Keratinocyte (primary cell): ENCODE results near the gene KRTAP1-4. TPM values are rescaled to one million over a fixed set of nuclear protein-coding genes. Genes with fewer than 3 reads are reported as not detected.

Experiments used
- DNase-seq: peaks from one replicate; pipeline ENCODE4 v3.0.0-alpha.2; 2011; ENCODE audit warnings: low read depth, missing footprints, low spot score
- FAIRE-seq: peaks from 2 replicates; lab custom pipeline; 2011; peaks lifted over from hg19 to GRCh38; lab: Jason Lieb, UNC
- H2AFZ ChIP-seq: 2 replicates; pipeline ENCODE4 v1.6.0; 2012; ENCODE audit warnings: low read length, control low read depth, inconsistent platforms; ENCODE audit not compliant: control insufficient read depth
- H3K27ac ChIP-seq: 2 replicates; pipeline ENCODE4 v1.5.1; 2011; ENCODE audit warnings: low read length; ENCODE audit not compliant: control insufficient read depth, insufficient read depth
- H3K27me3 ChIP-seq: 3 replicates; pipeline ENCODE4 v1.6.0; 2011; ENCODE audit warnings: low read length; ENCODE audit not compliant: control insufficient read depth, insufficient read depth; ENCODE audit errors: extremely low read depth
- H3K36me3 ChIP-seq, 2 experiments: 2 replicates in 1 of 2; 3 replicates in 1 of 2; pipeline ENCODE4 v1.5.1; 2011; ENCODE audit warnings: low read length in 2 of 2, mild to moderate bottlenecking in 1 of 2; ENCODE audit not compliant: control insufficient read depth in 2 of 2, insufficient read depth in 2 of 2; ENCODE audit errors: extremely low read depth in 1 of 2
- H3K4me1 ChIP-seq: 3 replicates; pipeline ENCODE4 v1.5.1; 2011; ENCODE audit warnings: low read length; ENCODE audit not compliant: control insufficient read depth, insufficient read depth; ENCODE audit errors: extremely low read depth
- H3K4me2 ChIP-seq: 3 replicates; pipeline ENCODE4 v1.6.0; 2011; ENCODE audit warnings: low read depth, low read length; ENCODE audit not compliant: control insufficient read depth, insufficient read depth; ENCODE audit errors: extremely low read depth
- H3K4me3 ChIP-seq, 3 experiments: fragments of 200-600 bp in 1 of 3; sonication (generic) in 1 of 3; 2 replicates in 2 of 3; 3 replicates in 1 of 3; pipeline ENCODE4 v1.5.1; 2011 to 2016; ENCODE audit warnings: low read length in 3 of 3, mild to moderate bottlenecking in 3 of 3, control low read depth in 2 of 3, inconsistent platforms in 1 of 3, low read depth in 1 of 3, mixed read lengths in 1 of 3, mixed run types in 1 of 3, moderate library complexity in 1 of 3; ENCODE audit not compliant: control insufficient read depth in 2 of 3, insufficient read depth in 2 of 3; ENCODE audit errors: extremely low read depth in 1 of 3
- H3K79me2 ChIP-seq: 2 replicates; pipeline ENCODE4 v1.6.0; 2012; ENCODE audit warnings: low read length; ENCODE audit not compliant: control insufficient read depth, insufficient read depth
- H3K9ac ChIP-seq: 3 replicates; pipeline ENCODE4 v1.6.0; 2011; ENCODE audit warnings: low read length; ENCODE audit not compliant: control insufficient read depth, insufficient read depth; ENCODE audit errors: extremely low read depth
- H3K9me1 ChIP-seq: 3 replicates; pipeline ENCODE4 v1.6.0; 2011; ENCODE audit warnings: low read length; ENCODE audit not compliant: control insufficient read depth, insufficient read depth; ENCODE audit errors: extremely low read depth
- H3K9me3 ChIP-seq: 2 replicates; pipeline ENCODE4 v1.5.1; 2012; ENCODE audit warnings: low read depth, low read length; ENCODE audit not compliant: control insufficient read depth
- H4K20me1 ChIP-seq: 3 replicates; pipeline ENCODE4 v1.6.0; 2011; ENCODE audit warnings: low read length; ENCODE audit not compliant: control insufficient read depth, insufficient read depth; ENCODE audit errors: extremely low read depth
- EZH2 ChIP-seq: IDR thresholded peaks from one replicate; pipeline ENCODE4 v1.6.1; 2012; ENCODE audit warnings: inconsistent platforms, mild to moderate bottlenecking, low read length, moderate library complexity
- dilution Hi-C: fragments of 300-500 bp; cut with MboI; formaldehyde crosslinking; loops from one replicate; pipeline ENCODE4 v1.7.0; 2020; ENCODE audit warnings: low sequenced_read_pairs; ENCODE audit not compliant: extremely low pct_ligation_motif_present
- polyA plus RNA-seq, 5 experiments: library from polyadenylated mRNA; depleted of rRNA in 3 of 5; stranded (reverse) in 3 of 5; stranded (forward) in 1 of 5; unstranded in 1 of 5; fragments of >200 nt; gene quantifications; 1 replicate in 1 of 5; 2 replicates in 3 of 5; 3 replicates in 1 of 5; pipeline versions ENCODE4 v1.2.1 to v1.2.3, GENCODE V29; 2011 to 2012; ENCODE audit warnings: missing spikeins in 2 of 5, low read depth in 1 of 5, low replicate concordance in 1 of 5
- TF ChIP-seq, protein P1 (sequence below), 3 experiments: IDR thresholded peaks in 1 of 3; conservative IDR thresholded peaks in 1 of 3; optimal IDR thresholded peaks in 1 of 3; 2 replicates in 2 of 3; 3 replicates in 1 of 3; pipeline versions ENCODE3 to v1.5.1; 2011; ENCODE audit warnings: low read length in 3 of 3, mild to moderate bottlenecking in 3 of 3, moderate library complexity in 2 of 3, control low read depth in 1 of 3, inconsistent platforms in 1 of 3; ENCODE audit not compliant: insufficient read depth in 2 of 3; ENCODE audit errors: extremely low read depth in 1 of 3

KRTAP1-4 gene
- polyA plus RNA-seq, 1 donor (not counting 4 experiments of a cell fraction or from before 2014, with no cell fraction given) = not detected

DNA sequence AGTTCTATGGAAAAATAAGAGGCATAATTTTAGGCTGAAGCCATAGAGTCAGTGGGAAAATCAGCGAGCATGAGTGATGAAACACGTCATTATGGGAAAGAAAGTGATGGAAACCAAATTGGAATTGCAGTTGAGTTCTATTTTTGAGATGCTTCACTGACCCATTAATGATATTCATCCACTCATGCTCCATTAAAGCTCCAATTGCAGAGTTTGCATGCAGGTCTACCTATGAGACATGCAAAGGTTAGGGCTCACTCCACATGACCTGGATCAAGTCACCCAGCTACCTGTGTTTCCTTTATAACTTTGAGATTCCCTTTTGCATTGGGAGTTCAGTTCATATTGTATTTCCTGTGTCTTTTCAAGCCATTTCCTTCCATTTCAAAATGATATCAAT lies 43.7 kb upstream of the KRTAP1-4 start:
- Histone ChIP-seq H3K4me1 (no peaks in the 10 kb centered on the region), H3K27ac (no peak overlapping the region), H3K9me1 (no peaks in the 10 kb centered on the region), H3K9ac (no peak overlapping the region), H3K36me3 (no peaks in the 10 kb centered on the region), H3K4me3 (no peak overlapping the region), H3K9me3 (no peaks in the 10 kb centered on the region), H3K4me2 (no peak overlapping the region), H3K79me2 (no peaks in the 10 kb centered on the region), H3K27me3 (no peaks in the 10 kb centered on the region), H4K20me1 (no peaks in the 10 kb centered on the region), H2AFZ (no peak overlapping the region)
- FAIRE-seq (no peak), DNase-seq (no peak)
- dilution Hi-C loops = no loop called here
- TF ChIP-seq EZH2 = no peak
- TF ChIP-seq, protein P1, sequence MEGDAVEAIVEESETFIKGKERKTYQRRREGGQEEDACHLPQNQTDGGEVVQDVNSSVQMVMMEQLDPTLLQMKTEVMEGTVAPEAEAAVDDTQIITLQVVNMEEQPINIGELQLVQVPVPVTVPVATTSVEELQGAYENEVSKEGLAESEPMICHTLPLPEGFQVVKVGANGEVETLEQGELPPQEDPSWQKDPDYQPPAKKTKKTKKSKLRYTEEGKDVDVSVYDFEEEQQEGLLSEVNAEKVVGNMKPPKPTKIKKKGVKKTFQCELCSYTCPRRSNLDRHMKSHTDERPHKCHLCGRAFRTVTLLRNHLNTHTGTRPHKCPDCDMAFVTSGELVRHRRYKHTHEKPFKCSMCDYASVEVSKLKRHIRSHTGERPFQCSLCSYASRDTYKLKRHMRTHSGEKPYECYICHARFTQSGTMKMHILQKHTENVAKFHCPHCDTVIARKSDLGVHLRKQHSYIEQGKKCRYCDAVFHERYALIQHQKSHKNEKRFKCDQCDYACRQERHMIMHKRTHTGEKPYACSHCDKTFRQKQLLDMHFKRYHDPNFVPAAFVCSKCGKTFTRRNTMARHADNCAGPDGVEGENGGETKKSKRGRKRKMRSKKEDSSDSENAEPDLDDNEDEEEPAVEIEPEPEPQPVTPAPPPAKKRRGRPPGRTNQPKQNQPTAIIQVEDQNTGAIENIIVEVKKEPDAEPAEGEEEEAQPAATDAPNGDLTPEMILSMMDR (optimal IDR thresholded peaks at IDR 0.05 in 1 of 3, IDR thresholded peaks at IDR 0.05 in 1 of 3, conservative IDR thresholded peaks at IDR 0.05 in 1 of 3; ENCODE audit: extremely low read depth in 1 of 3, insufficient read depth in 2 of 3, low read length in 3 of 3) = no peak

DNA sequence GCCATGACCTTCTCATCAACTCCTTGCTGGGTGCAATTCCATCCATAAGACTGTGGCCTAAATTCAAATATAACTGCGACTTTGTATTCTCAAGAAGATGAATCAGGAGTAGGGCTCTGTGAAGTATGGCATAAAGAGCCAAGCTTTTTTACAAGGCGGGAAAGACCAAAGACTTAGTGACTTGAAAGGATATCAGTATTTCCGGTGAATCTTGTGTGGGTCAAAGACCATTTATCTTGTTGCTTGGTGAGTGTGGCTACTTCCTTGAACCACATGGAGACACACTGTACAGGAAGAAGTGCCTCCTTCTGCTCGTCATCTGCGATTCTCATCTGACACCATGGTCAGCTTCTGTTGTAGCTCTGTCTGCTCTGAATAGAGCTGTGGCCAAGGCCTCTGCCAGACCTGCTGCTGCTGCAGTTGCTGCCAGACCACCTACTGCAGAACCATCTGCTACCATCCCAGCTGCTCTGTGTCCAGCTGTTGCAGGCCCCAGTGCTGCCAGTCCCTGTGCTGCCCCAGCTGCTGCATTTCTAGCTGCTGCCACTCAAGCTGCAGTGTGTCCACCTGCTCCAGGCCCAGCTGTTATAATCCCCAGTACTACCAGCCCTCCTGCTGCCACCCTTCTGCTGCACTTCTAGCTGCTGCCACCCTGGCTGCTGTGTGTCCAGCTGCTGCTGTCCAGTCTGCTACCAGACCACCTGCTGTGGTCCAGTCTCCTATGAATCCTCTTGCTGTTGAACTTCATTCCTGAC lies 41.8 kb upstream of the KRTAP1-4 start:
- TF ChIP-seq EZH2 = no peak
- TF ChIP-seq, protein P1 (optimal IDR thresholded peaks at IDR 0.05 in 1 of 3, IDR thresholded peaks at IDR 0.05 in 1 of 3, conservative IDR thresholded peaks at IDR 0.05 in 1 of 3; ENCODE audit: extremely low read depth in 1 of 3, insufficient read depth in 2 of 3, low read length in 3 of 3) = no peak
- DNase-seq (no peak), FAIRE-seq (no peak)
- Histone ChIP-seq H3K9ac (no peak overlapping the region), H3K27ac (no peak overlapping the region), H4K20me1 (no peaks in the 10 kb centered on the region), H2AFZ (no peak overlapping the region), H3K79me2 (no peaks in the 10 kb centered on the region), H3K4me1 (peaks cover 4% of the 10 kb centered on the region), H3K27me3 (no peaks in the 10 kb centered on the region), H3K9me1 (no peaks in the 10 kb centered on the region), H3K9me3 (no peaks in the 10 kb centered on the region), H3K4me3 (no peak overlapping the region), H3K4me2 (no peak overlapping the region), H3K36me3 (no peaks in the 10 kb centered on the region)
- dilution Hi-C loops = no loop called here
